Measurements from ENCODE around the gene AKAP13.

AKAP13 gene

GRCh38 chr15:85419161-85419560 is 38.8 kb downstream of the AKAP13 start:
- TF ChIP-seq CTCF (IDR thresholded peaks at IDR 0.05; ENCODE audit: insufficient read depth, missing control alignments), result no peak
- FAIRE-seq (no peak), DNase-seq (ENCODE audit: insufficient read length, low spot score) (no peak)

- TF ChIP-seq CTCF (IDR thresholded peaks at IDR 0.05; ENCODE audit: insufficient read depth, missing control alignments), result no peak
- FAIRE-seq (no peak), DNase-seq (ENCODE audit: insufficient read length, low spot score) (no peak)
Observed at GRCh38 chr15:85421116-85421925, 40.9 kb downstream of the AKAP13 start.

GRCh38 chr15:85422607-85423006 is 42.2 kb downstream of the AKAP13 start:
- no peak for TF ChIP-seq CTCF (IDR thresholded peaks at IDR 0.05; ENCODE audit: insufficient read depth, missing control alignments)

GRCh38 chr15:85423256-85423655 is 42.9 kb downstream of the AKAP13 start:
- DNase-seq (ENCODE audit: insufficient read length, low spot score) (no peak), FAIRE-seq (peak; percentile 78)
- no peak for TF ChIP-seq CTCF (IDR thresholded peaks at IDR 0.05; ENCODE audit: insufficient read depth, missing control alignments)

More at GRCh38 chr15:85422607-85423006, 42.2 kb downstream of the AKAP13 start:
- DNase-seq (ENCODE audit: insufficient read length, low spot score) (no peak), FAIRE-seq (no peak)

- FAIRE-seq (no peak), DNase-seq (ENCODE audit: insufficient read length, low spot score) (no peak)
- TF ChIP-seq CTCF (IDR thresholded peaks at IDR 0.05; ENCODE audit: insufficient read depth, missing control alignments), result no peak
Observed at GRCh38 chr15:85424154-85424553, 43.8 kb downstream of the AKAP13 start.

- no peak for FAIRE-seq
- no peak for DNase-seq (ENCODE audit: insufficient read length, low spot score)
- TF ChIP-seq CTCF (IDR thresholded peaks at IDR 0.05; ENCODE audit: insufficient read depth, missing control alignments), result no peak
Observed at GRCh38 chr15:85426481-85426880, 46.1 kb downstream of the AKAP13 start.

- no peak for TF ChIP-seq CTCF (IDR thresholded peaks at IDR 0.05; ENCODE audit: insufficient read depth, missing control alignments)
- no peak for FAIRE-seq
- DNase-seq (ENCODE audit: insufficient read length, low spot score), result no peak
Observed at GRCh38 chr15:85427286-85428028, 47.1 kb downstream of the AKAP13 start.

All from D721Med (cell line).